Measurements from ENCODE around the gene RPL15.

- TF ChIP-seq CTCF (IDR thresholded peaks at IDR 0.05) (no peak), ZFX (IDR thresholded peaks at IDR 0.05; ENCODE audit: borderline replicate concordance) (no peak)
Measured at GRCh38 chr3:23941440-23941839, 24.5 kb downstream of the RPL15 start.
